Endothelial cell of umbilical vein (primary cell): ENCODE data around the gene LIG3. TPM values are rescaled to one million over a fixed set of nuclear protein-coding genes. Genes with fewer than 3 reads are reported as not detected.

Source experiments
- BruUV-seq: library from RNA; stranded (reverse); fragments of 400-500 nt; replicated peaks from 2 replicates; lab custom pipeline; 2021; lab: Mats Ljungman, UMichigan
- CTCF ChIA-PET: fragments of 300-600, 350-600 bp; sonication (Branson Sonifier 250); formaldehyde crosslinking; loops from one replicate; lab custom pipeline; 2021; ENCODE audit warnings: antibody characterized with exemption, inconsistent platforms; lab: Charles Lee
- POLR2A ChIA-PET: fragments of 300-600, 350-600 bp; sonication (Branson Sonifier 250); formaldehyde crosslinking; loops from one replicate; lab custom pipeline; 2021; ENCODE audit warnings: antibody characterized with exemption, inconsistent platforms; lab: Charles Lee
- DNase-seq: peaks from one replicate; pipeline ENCODE4 v3.0.0-alpha.2; 2011; ENCODE audit warnings: low read depth, low spot score
- FAIRE-seq: peaks from 2 replicates; lab custom pipeline; 2011; peaks lifted over from hg19 to GRCh38; lab: Jason Lieb, UNC
- H2AFZ ChIP-seq: 2 replicates; pipeline ENCODE4 v1.6.0; 2012; ENCODE audit warnings: low read depth, low read length, control low read depth, inconsistent platforms
- H3K27ac ChIP-seq: 2 replicates; pipeline ENCODE4 v1.5.1; 2011; ENCODE audit warnings: low read depth, mild to moderate bottlenecking, control low read depth, low read length, moderate library complexity; ENCODE audit not compliant: insufficient read depth
- H3K27me3 ChIP-seq, 2 experiments: 2 replicates each; pipeline versions ENCODE4 v1.6.0 to v1.6.1; 2011; ENCODE audit warnings: low read length in 2 of 2, mixed read lengths in 1 of 2; ENCODE audit not compliant: control insufficient read depth in 2 of 2, insufficient read depth in 2 of 2
- H3K36me3 ChIP-seq, 2 experiments: 2 replicates in 1 of 2; 3 replicates in 1 of 2; pipeline ENCODE4 v1.5.1; 2011; ENCODE audit warnings: low read length in 2 of 2, mild to moderate bottlenecking in 1 of 2, moderate library complexity in 1 of 2; ENCODE audit not compliant: control insufficient read depth in 2 of 2, insufficient read depth in 2 of 2; ENCODE audit errors: extremely low read depth in 1 of 2
- H3K4me1 ChIP-seq: 3 replicates; pipeline ENCODE4 v1.5.1; 2011; ENCODE audit warnings: mild to moderate bottlenecking, low read length; ENCODE audit not compliant: control insufficient read depth, insufficient read depth; ENCODE audit errors: extremely low read depth
- H3K4me2 ChIP-seq: 2 replicates; pipeline ENCODE4 v1.6.1; 2011; ENCODE audit warnings: low read length, control low read depth, mixed read lengths; ENCODE audit not compliant: insufficient read depth
- H3K4me3 ChIP-seq, 3 experiments: fragments of 200-600 bp in 1 of 3; sonication (generic), shearing (Covaris generic) in 1 of 3; replicated peaks in 1 of 3; 2 replicates each; pipeline ENCODE4 v1.5.1; 2011 to 2016; ENCODE audit warnings: control low read depth in 3 of 3, low read length in 3 of 3, mild to moderate bottlenecking in 2 of 3, inconsistent platforms in 1 of 3, low read depth in 1 of 3, moderate library complexity in 1 of 3; ENCODE audit not compliant: insufficient read depth in 1 of 3
- H3K79me2 ChIP-seq: 2 replicates; pipeline ENCODE4 v1.6.0; 2012; ENCODE audit warnings: low read length, inconsistent platforms; ENCODE audit not compliant: control insufficient read depth, insufficient read depth
- H3K9ac ChIP-seq: replicated peaks from 2 replicates; pipeline ENCODE3; 2011; ENCODE audit warnings: low read length, control low read depth; ENCODE audit not compliant: insufficient read depth; ENCODE audit errors: extremely low read depth
- H3K9me1 ChIP-seq: replicated peaks from 3 replicates; pipeline ENCODE4 v1.6.0; 2011; ENCODE audit warnings: mild to moderate bottlenecking, low read length; ENCODE audit not compliant: control insufficient read depth, insufficient read depth; ENCODE audit errors: extremely low read depth
- H3K9me3 ChIP-seq: replicated peaks from 2 replicates; pipeline ENCODE4 v1.5.1; 2012; ENCODE audit warnings: low read length, inconsistent platforms; ENCODE audit not compliant: control insufficient read depth, insufficient read depth
- H4K20me1 ChIP-seq: replicated peaks from 2 replicates; pipeline ENCODE3; 2011; ENCODE audit warnings: mild to moderate bottlenecking, low read length; ENCODE audit not compliant: control insufficient read depth, insufficient read depth; ENCODE audit errors: extremely low read depth
- CTCF ChIP-seq, 2 donors: IDR thresholded peaks; 1 replicate in 1 of 2; 2 replicates in 1 of 2; pipeline ENCODE4 v1.5.1; 2011; ENCODE audit warnings: low read length in 2 of 2, mild to moderate bottlenecking in 2 of 2, moderate library complexity in 2 of 2, control low read depth in 1 of 2, inconsistent platforms in 1 of 2, low read depth in 1 of 2; ENCODE audit not compliant: insufficient read depth in 1 of 2; ENCODE audit errors: extremely low read depth in 1 of 2
- EZH2 ChIP-seq: IDR thresholded peaks from 2 replicates; pipeline ENCODE4 v1.6.1; 2012; ENCODE audit warnings: borderline replicate concordance, low read depth, mild to moderate bottlenecking, moderate library complexity, low read length, inconsistent platforms; ENCODE audit not compliant: severe bottlenecking
- FOS ChIP-seq: IDR thresholded peaks from 2 replicates; pipeline ENCODE4 v1.6.1; 2011; ENCODE audit warnings: mild to moderate bottlenecking, low read length, moderate library complexity, borderline replicate concordance; ENCODE audit not compliant: insufficient read depth
- GATA2 ChIP-seq: IDR thresholded peaks from 2 replicates; pipeline ENCODE4 v1.7.0; 2011; ENCODE audit warnings: low read depth, mild to moderate bottlenecking, moderate library complexity, mixed read lengths, low read length; ENCODE audit not compliant: insufficient read length, insufficient read depth
- JUN ChIP-seq: IDR thresholded peaks from 2 replicates; pipeline ENCODE4 v1.6.1; 2011; ENCODE audit warnings: borderline replicate concordance, low read depth; ENCODE audit not compliant: insufficient read length, insufficient read depth
- MAX ChIP-seq: IDR thresholded peaks from 2 replicates; pipeline ENCODE4 v1.6.1; 2011; ENCODE audit not compliant: insufficient read depth, insufficient read length
- MYC ChIP-seq: IDR thresholded peaks from one replicate; pipeline ENCODE4 v1.6.1; 2011; ENCODE audit warnings: mild to moderate bottlenecking, low read depth, low read length
- POLR2A ChIP-seq: IDR thresholded peaks from 2 replicates; pipeline ENCODE4 v1.6.1; 2012; ENCODE audit warnings: low read depth, mild to moderate bottlenecking, control low read depth, low read length
- POLR2AphosphoS5 ChIP-seq: IDR thresholded peaks from 2 replicates; pipeline ENCODE4 v1.6.1; 2012; ENCODE audit warnings: low read depth, mild to moderate bottlenecking, control low read depth, low read length, moderate library complexity; ENCODE audit not compliant: insufficient read depth
- dilution Hi-C: fragments of 300-500 bp; cut with MboI; formaldehyde crosslinking; loops from one replicate; pipeline ENCODE4 v1.15.0; 2019; ENCODE audit warnings: low sequenced_read_pairs; ENCODE audit not compliant: extremely low pct_ligation_motif_present
- intact Hi-C: fragments of 100-400 bp; cut with micrococcal nuclease; formaldehyde crosslinking; loops from one replicate; pipeline ENCODE4 v1.10.0; 2022
- polyA plus RNA-seq, 4 experiments: library from polyadenylated mRNA; depleted of rRNA in 3 of 4; stranded (reverse) in 3 of 4; unstranded in 1 of 4; fragments of >200 nt; gene quantifications; 2 replicates each; pipeline versions ENCODE4 v1.2.1 to v1.2.3, GENCODE V29; 2011 to 2012; ENCODE audit warnings: missing spikeins in 1 of 4
- total RNA-seq: library from RNA; stranded (reverse); gene quantifications from 2 replicates; pipeline ENCODE4 v1.2.3, GENCODE V29; 2021

LIG3 gene
- total and polyA plus RNA-seq, 2 donors (not counting 3 experiments of a cell fraction or from before 2014, with no cell fraction given) = 25.8 to 35.3 TPM

- Histone ChIP-seq H4K20me1 (no peaks in the 10 kb centered on the region), H3K9ac (no peak overlapping the region), H3K9me3 (no peaks in the 10 kb centered on the region), H3K79me2 (no peaks in the 10 kb centered on the region), H2AFZ (no peak overlapping the region), H3K36me3 (peaks cover 8 to 9% of the 10 kb centered on the region in 2 experiments), H3K9me1 (no peaks in the 10 kb centered on the region), H3K4me3 (no peak overlapping the region), H3K4me1 (no peaks in the 10 kb centered on the region), H3K4me2 (no peak overlapping the region), H3K27ac (no peak overlapping the region), H3K27me3 (no peaks in the 10 kb centered on the region)
- no peak for TF ChIP-seq MYC
- no peak for TF ChIP-seq POLR2A
- no peak for TF ChIP-seq JUN
- no peak for TF ChIP-seq MAX
- no TSS peak for BruUV-seq
- ChIA-PET POLR2A (no interaction called here), CTCF (interaction anchor here (1.8 kb wide), 1 partner anchor 112 kb away, joined by 5 read pairs; no protein-coding TSS in a partner anchor)
- intact Hi-C loops (no loop called here), dilution Hi-C loops (no loop called here)
- FAIRE-seq = no peak
- no peak for DNase-seq
Measured at GRCh38 chr17:35006961-35007360, 26.6 kb downstream of the LIG3 start.

- H3K27ac ChIP-seq = no peak overlapping the region
- intact Hi-C loops = no loop called here
Measured at GRCh38 chr17:35010093-35010492, 29.8 kb downstream of the LIG3 start.

More at GRCh38 chr17:35010093-35010492, 29.8 kb downstream of the LIG3 start:
- TF ChIP-seq FOS = no peak
- no peak for TF ChIP-seq EZH2
- TF ChIP-seq POLR2AphosphoS5 = no peak
- no peak for TF ChIP-seq MAX
- TF ChIP-seq POLR2A = no peak
- TF ChIP-seq JUN = no peak
- no peak for TF ChIP-seq CTCF (IDR thresholded peaks at IDR 0.05; ENCODE audit: extremely low read depth in 1 of 2, insufficient read depth in 1 of 2, low read depth in 1 of 2, low read length in 2 of 2)
- no peak for TF ChIP-seq GATA2
- TF ChIP-seq MYC = no peak
- no peaks in the 10 kb centered on the region for H3K27me3 ChIP-seq
- ChIA-PET POLR2A (no interaction called here), CTCF (no interaction called here)
- dilution Hi-C loops = no loop called here
- H3K9me3 ChIP-seq = no peaks in the 10 kb centered on the region
- no peaks in the 10 kb centered on the region for H3K79me2 ChIP-seq
- H3K9ac ChIP-seq = no peak overlapping the region
- no peak overlapping the region for H3K4me2 ChIP-seq
- H3K4me1 ChIP-seq = no peaks in the 10 kb centered on the region
- H3K4me3 ChIP-seq = no peak overlapping the region
- BruUV-seq = no TSS peak
- H4K20me1 ChIP-seq = no peaks in the 10 kb centered on the region
- no peaks in the 10 kb centered on the region for H3K9me1 ChIP-seq
- H3K36me3 ChIP-seq = peaks cover 4 to 8% of the 10 kb centered on the region in 2 experiments
- DNase-seq = no peak
- peak; percentile 38 for FAIRE-seq
- H2AFZ ChIP-seq = no peak overlapping the region
